B cell (primary cell): ENCODE measurements around the gene LIG1. TPM values are rescaled to one million over a fixed set of nuclear protein-coding genes. Genes with fewer than 3 reads are reported as not detected.

Source experiments
- ATAC-seq: fragments of 200-7000 bp; cut with Tn5 transposase; one replicate; pipeline ENCODE4 v1.10.0; 2021; ENCODE audit warnings: low read depth, mild to moderate bottlenecking, moderate number of reproducible peaks, moderate library complexity
- CTCF ChIA-PET: fragments of 350-600 bp; sonication (Branson Sonifier 250); formaldehyde crosslinking; loops from one replicate; lab custom pipeline; 2021; ENCODE audit warnings: antibody characterized with exemption, inconsistent platforms; lab: Charles Lee
- POLR2A ChIA-PET: fragments of 350-600 bp; sonication (Branson Sonifier 250); formaldehyde crosslinking; loops from one replicate; lab custom pipeline; 2021; ENCODE audit warnings: antibody characterized with exemption; lab: Charles Lee
- DNase-seq: peaks from one replicate; pipeline ENCODE4 v3.0.0; 2013
- H2AFZ ChIP-seq: 2 replicates; pipeline ENCODE4 v1.6.1; 2012; ENCODE audit warnings: mild to moderate bottlenecking, low read depth, low read length; ENCODE audit not compliant: insufficient read depth, poor library complexity, severe bottlenecking
- H3K27ac ChIP-seq, 2 donors: 1 replicate in 1 of 2; 2 replicates in 1 of 2; pipeline ENCODE4 v1.5.1; 2012 to 2013; ENCODE audit warnings: low read length in 2 of 2, mild to moderate bottlenecking in 2 of 2, moderate library complexity in 1 of 2
- H3K27me3 ChIP-seq, 4 experiments: fragments of 200-600 bp in 1 of 4; sonication (generic) in 1 of 4; replicated peaks in 1 of 4; 1 replicate in 2 of 4; 2 replicates in 2 of 4; pipeline versions ENCODE4 v1.6.1 to v1.7.0; 2013 to 2016; ENCODE audit warnings: low read length in 3 of 4, mild to moderate bottlenecking in 2 of 4, mixed read lengths in 1 of 4, moderate library complexity in 1 of 4; ENCODE audit not compliant: insufficient read depth in 4 of 4, control insufficient read depth in 3 of 4; ENCODE audit errors: control extremely low read depth in 1 of 4
- H3K36me3 ChIP-seq, 2 experiments: replicated peaks in 1 of 2; 1 replicate in 1 of 2; 2 replicates in 1 of 2; pipeline versions ENCODE4 v1.6.1 to v1.7.1; 2013; ENCODE audit warnings: low read length in 1 of 2; ENCODE audit not compliant: insufficient read depth in 2 of 2, control insufficient read depth in 1 of 2; ENCODE audit errors: control extremely low read depth in 1 of 2, extremely low read depth in 1 of 2
- H3K4me1 ChIP-seq, 2 donors: fragments of 200-600 bp in 1 of 2; sonication (generic) in 1 of 2; 1 replicate in 1 of 2; 2 replicates in 1 of 2; pipeline versions ENCODE4 v1.5.1 to v1.6.1; 2013 to 2017; ENCODE audit warnings: low read length in 2 of 2; ENCODE audit not compliant: control insufficient read depth in 2 of 2, insufficient read depth in 2 of 2
- H3K4me2 ChIP-seq: replicated peaks from 2 replicates; pipeline ENCODE3; 2012; ENCODE audit warnings: mild to moderate bottlenecking, low read depth, low read length; ENCODE audit not compliant: poor library complexity, severe bottlenecking
- H3K4me3 ChIP-seq, 5 experiments: fragments of 200-600 bp in 1 of 5; sonication (generic) in 1 of 5; 1 replicate in 3 of 5; 2 replicates in 2 of 5; pipeline versions ENCODE4 v1.5.1 to v1.7.0; 2011 to 2016; ENCODE audit warnings: low read length in 4 of 5, mild to moderate bottlenecking in 4 of 5, low read depth in 2 of 5, control low read depth in 1 of 5, moderate library complexity in 1 of 5; ENCODE audit not compliant: insufficient read depth in 1 of 5; ENCODE audit errors: control extremely low read depth in 1 of 5, extremely low read depth in 1 of 5
- H3K79me2 ChIP-seq: fragments of 200-600 bp; sonication (generic); one replicate; pipeline ENCODE4 v1.6.0; 2016; ENCODE audit warnings: low read length; ENCODE audit not compliant: control insufficient read depth, insufficient read depth
- H3K9ac ChIP-seq: fragments of 200-600 bp; sonication (generic); 2 replicates; pipeline ENCODE4 v1.6.1; 2017; ENCODE audit warnings: mild to moderate bottlenecking, low read length, moderate library complexity
- H3K9me3 ChIP-seq, 3 donors: one replicate each; pipeline versions ENCODE4 v1.6.1 to v1.7.1; 2013; ENCODE audit warnings: low read length in 2 of 3; ENCODE audit not compliant: control insufficient read depth in 2 of 3, insufficient read depth in 1 of 3; ENCODE audit errors: control extremely low read depth in 1 of 3
- H4K20me1 ChIP-seq: 2 replicates; pipeline ENCODE4 v1.6.0; 2012; ENCODE audit warnings: mild to moderate bottlenecking, low read length; ENCODE audit not compliant: insufficient read depth, control insufficient read depth, poor library complexity, severe bottlenecking
- H3K27ac Mint-ChIP-seq: one replicate; pipeline ENCODE4 v1.8.0; 2021; ENCODE audit warnings: mixed read lengths
- H3K27me3 Mint-ChIP-seq: one replicate; pipeline ENCODE4 v1.8.0; 2021; ENCODE audit warnings: mixed read lengths
- H3K4me1 Mint-ChIP-seq: one replicate; pipeline ENCODE4 v1.8.0; 2021; ENCODE audit warnings: mixed read lengths
- H3K4me3 Mint-ChIP-seq: one replicate; pipeline ENCODE4 v1.8.0; 2021; ENCODE audit warnings: mixed read lengths
- H3K9me3 Mint-ChIP-seq: one replicate; pipeline ENCODE4 v1.8.0; 2022; ENCODE audit warnings: mixed read lengths; ENCODE audit not compliant: insufficient read depth
- CTCF ChIP-seq: fragments of 200-600 bp; IDR thresholded peaks from one replicate; pipeline ENCODE4 v1.8.0; 2022; ENCODE audit warnings: antibody characterized with exemption, mild to moderate bottlenecking
- EZH2 ChIP-seq: IDR thresholded peaks from 2 replicates; pipeline ENCODE4 v1.6.1; 2012; ENCODE audit warnings: borderline replicate concordance, low read depth, mild to moderate bottlenecking, moderate library complexity, low read length; ENCODE audit not compliant: insufficient read depth, poor library complexity, severe bottlenecking
- WGBS: methylation state at CpG from one replicate; pipeline ENCODE4 v1.1.5; 2013; ENCODE audit warnings: missing lambda C conversion rate; ENCODE audit not compliant: insufficient coverage; 5-methylcytosine and 5-hydroxymethylcytosine counted together
- intact Hi-C: fragments of 100-400 bp; cut with micrococcal nuclease; formaldehyde crosslinking; loops from one replicate; pipeline ENCODE4 v1.10.0; 2022
- polyA plus RNA-seq: library from polyadenylated mRNA; depleted of rRNA; stranded (reverse); fragments of >200 nt; gene quantifications from 2 replicates; pipeline ENCODE4 v1.2.3, GENCODE V29; 2012
- total RNA-seq, 2 donors: library from RNA; stranded (reverse); fragments of 120-200 nt in 1 of 2; gene quantifications; 1 replicate in 1 of 2; 2 replicates in 1 of 2; pipeline versions ENCODE4 v1.2.3 to v1.2.4, GENCODE V29; 2013 to 2022

LIG1 gene
- total and polyA plus RNA-seq, 2 donors (not counting 1 experiment from before 2014, with no cell fraction given) = 97.5 to 111 TPM

- peak overlapping the region; percentile 96 for H2AFZ ChIP-seq
- H3K4me1 ChIP-seq = peaks cover 15 to 18% of the 10 kb centered on the region in 2 donors
- no peaks in the 10 kb centered on the region for H3K27me3 ChIP-seq
- H3K9ac ChIP-seq = peak overlapping the region; percentile 86
- peak overlapping the region; percentile 60 to 76 for H3K27ac ChIP-seq
- peak; percentile 100 for ATAC-seq
- DNase-seq = peak; percentile 91
- Mint-ChIP-seq H3K4me1 (peaks cover 15% of the 10 kb centered on the region), H3K27me3 (no peaks in the 10 kb centered on the region), H3K4me3 (no peak overlapping the region), H3K27ac (no peak overlapping the region), H3K9me3 (no peaks in the 10 kb centered on the region)
- no peak for TF ChIP-seq EZH2
- TF ChIP-seq CTCF = no peak
- H3K4me3 ChIP-seq = peak overlapping the region; percentile 55 to 89 (median 80)
- POLR2A ChIA-PET = interaction anchor here (0.5 to 2.0 kb wide), 9 partner anchors 14 to 93 kb away, joined by 3 to 17 read pairs (median 5); partner anchors contain the start of genes CARD8, LIG1, PLA2G4C and ZSWIM9
- WGBS = under 1% methylated on average over 34 of the region's 34 CpGs
- H3K36me3 ChIP-seq = no peaks in the 10 kb centered on the region
- H3K79me2 ChIP-seq = peaks cover 21% of the 10 kb centered on the region
- CTCF ChIA-PET = interaction anchor here (0.9 to 3.1 kb wide), 18 partner anchors 8 to 130 kb away, joined by 3 to 24 read pairs (median 4); partner anchors contain the start of genes CARD8 and PLA2G4C
- H3K4me2 ChIP-seq = peak overlapping the region; percentile 82
- H3K9me3 ChIP-seq = peaks cover 0 to 6% (median 0%) of the 10 kb centered on the region in 3 donors
- intact Hi-C loops = loop anchor here (1.0 to 5.0 kb wide), 3 partner anchors 34 to 56 kb away; partner anchors contain the start of genes LIG1 and ZSWIM9
- H4K20me1 ChIP-seq = no peaks in the 10 kb centered on the region
Measured at GRCh38 chr19:48203794-48204628, 33.9 kb upstream of the LIG1 start.
